ENCODE measurements around the gene ULK3.
A peak's percentile ranks its signal among the peaks of the same experiment; 100 is the strongest.

DNA sequence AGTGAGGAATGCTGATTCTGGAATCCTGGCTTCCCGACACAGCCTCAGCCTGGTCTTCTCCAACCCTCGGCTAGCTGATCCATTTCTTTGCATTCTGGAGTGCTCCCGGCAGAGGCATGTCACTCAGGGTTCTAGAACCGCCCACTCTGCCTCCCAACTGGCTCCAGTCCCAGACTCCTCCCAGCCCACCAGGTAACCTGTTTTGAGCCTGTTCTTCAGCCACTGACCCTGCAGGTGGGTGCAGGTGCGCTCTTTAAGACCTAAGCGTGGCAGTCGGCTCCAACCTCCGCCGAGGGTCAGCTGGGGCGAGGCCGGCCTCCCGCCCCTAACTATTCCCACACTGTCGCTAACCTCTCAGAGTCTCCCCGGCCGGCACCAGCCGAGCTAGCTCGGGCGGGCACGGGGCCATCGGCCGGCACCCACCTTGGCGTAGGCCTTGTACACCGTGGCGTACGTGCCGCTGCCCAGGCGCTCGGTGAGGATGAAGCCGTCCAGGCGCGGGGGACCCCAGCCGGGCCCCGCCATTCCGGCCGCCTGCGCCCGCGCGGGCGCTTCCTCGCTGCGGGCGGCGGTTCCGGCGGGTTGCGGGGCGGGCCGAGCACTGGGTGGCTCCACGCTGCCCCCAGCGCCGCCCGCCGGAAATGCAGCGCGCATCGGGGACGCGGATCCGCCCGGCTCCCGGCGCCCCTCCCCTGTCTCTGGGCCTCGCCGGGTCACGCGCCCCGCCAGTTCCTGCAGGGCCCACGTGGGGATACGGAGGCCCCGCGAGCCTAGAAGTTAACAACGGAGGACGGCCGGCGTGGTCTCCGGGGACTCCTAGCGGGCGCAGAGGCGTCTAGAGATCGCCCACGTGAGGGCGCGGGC, at the start of gene ULK3:
- peak; percentile 49 to 67 (median 59) for TF ChIP-seq POLR2AphosphoS5 (IDR thresholded peaks at IDR 0.05)
- TF ChIP-seq, protein P1, sequence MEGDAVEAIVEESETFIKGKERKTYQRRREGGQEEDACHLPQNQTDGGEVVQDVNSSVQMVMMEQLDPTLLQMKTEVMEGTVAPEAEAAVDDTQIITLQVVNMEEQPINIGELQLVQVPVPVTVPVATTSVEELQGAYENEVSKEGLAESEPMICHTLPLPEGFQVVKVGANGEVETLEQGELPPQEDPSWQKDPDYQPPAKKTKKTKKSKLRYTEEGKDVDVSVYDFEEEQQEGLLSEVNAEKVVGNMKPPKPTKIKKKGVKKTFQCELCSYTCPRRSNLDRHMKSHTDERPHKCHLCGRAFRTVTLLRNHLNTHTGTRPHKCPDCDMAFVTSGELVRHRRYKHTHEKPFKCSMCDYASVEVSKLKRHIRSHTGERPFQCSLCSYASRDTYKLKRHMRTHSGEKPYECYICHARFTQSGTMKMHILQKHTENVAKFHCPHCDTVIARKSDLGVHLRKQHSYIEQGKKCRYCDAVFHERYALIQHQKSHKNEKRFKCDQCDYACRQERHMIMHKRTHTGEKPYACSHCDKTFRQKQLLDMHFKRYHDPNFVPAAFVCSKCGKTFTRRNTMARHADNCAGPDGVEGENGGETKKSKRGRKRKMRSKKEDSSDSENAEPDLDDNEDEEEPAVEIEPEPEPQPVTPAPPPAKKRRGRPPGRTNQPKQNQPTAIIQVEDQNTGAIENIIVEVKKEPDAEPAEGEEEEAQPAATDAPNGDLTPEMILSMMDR (IDR thresholded peaks at IDR 0.05), result peak in 2 of 3 donors; percentile 46 to 85
